Adrenal gland (tissue), 12 donors: Measurements from ENCODE around the gene MYOCD. TPM values are rescaled to one million over a fixed set of nuclear protein-coding genes. Genes with fewer than 3 reads are reported as not detected.

Experiments
- DNase-seq, 7 donors: peaks; one replicate each; pipeline ENCODE4 v3.0.0-alpha.2; 2019 to 2020
- H3K27ac ChIP-seq, 5 donors: fragments of 200-600 bp; sonication (generic) in 4 of 5; 1 replicate in 3 of 5; 2 replicates in 2 of 5; pipeline versions ENCODE4 v1.5.1 to v1.8.0; 2016 to 2020; ENCODE audit warnings: mild to moderate bottlenecking in 1 of 5
- H3K27me3 ChIP-seq: fragments of 200-600 bp; 2 replicates; pipeline ENCODE4 v1.8.0; 2021
- H3K36me3 ChIP-seq, 2 donors: fragments of 200-600 bp; replicated peaks in 1 of 2; 1 replicate in 1 of 2; 2 replicates in 1 of 2; pipeline versions ENCODE4 v1.5.1 to v1.8.0; 2018 to 2022
- H3K4me1 ChIP-seq, 2 donors: fragments of 200-600 bp; replicated peaks in 1 of 2; 1 replicate in 1 of 2; 2 replicates in 1 of 2; pipeline versions ENCODE4 v1.5.1 to v1.8.0; 2018 to 2021
- H3K4me3 ChIP-seq, 4 donors: fragments of 200-600 bp; sonication (generic) in 3 of 4; one replicate each; pipeline ENCODE4 v1.5.1; 2016 to 2018
- H3K9me3 ChIP-seq, 3 donors: fragments of 200-600 bp; sonication (generic) in 1 of 3; replicated peaks in 1 of 3; 1 replicate in 2 of 3; 2 replicates in 1 of 3; pipeline versions ENCODE4 v1.5.1 to v1.8.0; 2016 to 2021
- CTCF ChIP-seq, 6 experiments: fragments of 450-650 bp in 4 of 6; fragments of 200-600 bp in 2 of 6; sonication (generic) in 1 of 6; IDR thresholded peaks; 1 replicate in 5 of 6; 2 replicates in 1 of 6; pipeline versions ENCODE4 v1.5.1 to v1.8.0; 2016 to 2021; ENCODE audit warnings: antibody characterized with exemption in 6 of 6, mild to moderate bottlenecking in 2 of 6, moderate library complexity in 1 of 6
- POLR2A ChIP-seq, 2 donors: fragments of 450-650 bp; IDR thresholded peaks; one replicate each; pipeline ENCODE4 v1.6.1; 2017; ENCODE audit warnings: antibody characterized with exemption in 2 of 2, mild to moderate bottlenecking in 2 of 2, moderate library complexity in 1 of 2
- whole genome bisulfite sequencing, 4 donors: extraction: QIAGEN DNeasy Blood & Tissue Kit in 2 of 4; methylation state at CpG; one replicate each; pipeline versions ENCODE4 v1.1.5 to v1.1.7; 2013 to 2017; 5-methylcytosine and 5-hydroxymethylcytosine counted together
- intact Hi-C, 2 donors: fragments of 100-400 bp; cut with DNase I; formaldehyde crosslinking; loops; one replicate each; pipeline versions ENCODE4 v1.14.1 to v1.15.0; 2022 to 2023
- polyA plus RNA-seq, 3 donors: library from polyadenylated mRNA; stranded (reverse); fragments of 200-250 nt in 2 of 3; fragments of 350-450 nt in 1 of 3; fragmentation: Illumina TruSeq in 1 of 3; extraction: RNeasy Lipid Tissue Mini Kit (QIAGEN cat#74804) in 1 of 3; gene quantifications; one replicate each; pipeline ENCODE4 v1.2.3, GENCODE V29; 2013 to 2014
- total RNA-seq, 9 donors: library from RNA; depleted of rRNA in 4 of 9; stranded (reverse); fragments of >200 nt in 4 of 9; fragments of 120-200 nt in 1 of 9; fragmentation: NEBNext Ultra II Directional in 1 of 9; extraction: Animal tissue kit (Norgen Biotek cat#: 25700) in 1 of 9; gene quantifications; one replicate each; pipeline versions ENCODE4 v1.1.0 to v1.2.4, GENCODE V29; 2013 to 2023
- donor health status: healthy with polysubstance abuse.
- donor health status: Bipolar disorder and iron deficiency.
- donor health status: DM: yes; HTN: yes; CAD: no.
- donor health status: DM: no; HTN: no; CAD: no.
- donor health status: DM: no; HTN: no; CAD: no.
- donor health status: DM: yes; HTN: yes; CAD: no.

MYOCD gene
- total and polyA plus RNA-seq, 12 donors = 0.18 to 4.3 (median 0.97) TPM

GRCh38 chr17:12712941-12713340 lies 47.3 kb downstream of the MYOCD start:
- intact Hi-C loops = no loop called here
- WGBS, 4 donors = 46 to 52% (median 48%) methylated on average over 3 of the region's 3 CpGs
- Histone ChIP-seq H3K27ac (peak overlapping the region in 1 of 5 donors; percentile 30), H3K4me1 (no peaks in the 10 kb centered on the region), H3K4me3 (no peak overlapping the region), H3K36me3 (no peaks in the 10 kb centered on the region), H3K27me3 (no peaks in the 10 kb centered on the region), H3K9me3 (no peaks in the 10 kb centered on the region)
- no peak for DNase-seq
- TF ChIP-seq POLR2A (IDR thresholded peaks at IDR 0.05) = no peak
- no peak for TF ChIP-seq CTCF (IDR thresholded peaks at IDR 0.05)

GRCh38 chr17:12719948-12720347 lies 54.3 kb downstream of the MYOCD start:
- no peak overlapping the region for H3K27ac ChIP-seq
- no peak overlapping the region for H3K4me3 ChIP-seq
- H3K9me3 ChIP-seq = no peaks in the 10 kb centered on the region
- H3K27me3 ChIP-seq = no peaks in the 10 kb centered on the region
- intact Hi-C loops = no loop called here
- DNase-seq = no peak
- no peak for TF ChIP-seq POLR2A (IDR thresholded peaks at IDR 0.05)
- TF ChIP-seq CTCF (IDR thresholded peaks at IDR 0.05) = no peak
- H3K36me3 ChIP-seq = no peaks in the 10 kb centered on the region
- WGBS, 4 donors = 88 to 95% (median 91%) methylated on average over 11 of the region's 11 CpGs
- no peaks in the 10 kb centered on the region for H3K4me1 ChIP-seq

GRCh38 chr17:12721581-12721980 lies 55.9 kb downstream of the MYOCD start:
- Histone ChIP-seq H3K36me3 (no peaks in the 10 kb centered on the region), H3K27me3 (no peaks in the 10 kb centered on the region), H3K27ac (no peak overlapping the region), H3K4me3 (no peak overlapping the region), H3K4me1 (no peaks in the 10 kb centered on the region), H3K9me3 (no peaks in the 10 kb centered on the region)
- 71 to 88% (median 79%) methylated on average over 1 of the region's 1 CpG for WGBS, 4 donors
- intact Hi-C loops = no loop called here
- DNase-seq = no peak
- TF ChIP-seq POLR2A (IDR thresholded peaks at IDR 0.05) (no peak), CTCF (IDR thresholded peaks at IDR 0.05) (no peak)

- H3K27me3 ChIP-seq = no peaks in the 10 kb centered on the region
- no peak for DNase-seq
- no peaks in the 10 kb centered on the region for H3K36me3 ChIP-seq
- intact Hi-C loops = no loop called here
- H3K9me3 ChIP-seq = no peaks in the 10 kb centered on the region
- H3K4me3 ChIP-seq = no peak overlapping the region
- no peak overlapping the region for H3K27ac ChIP-seq
- 81 to 87% (median 84%) methylated on average over 5 of the region's 5 CpGs for WGBS, 4 donors
- H3K4me1 ChIP-seq = no peaks in the 10 kb centered on the region
- TF ChIP-seq CTCF (IDR thresholded peaks at IDR 0.05) (no peak), POLR2A (IDR thresholded peaks at IDR 0.05) (no peak)
Measured at GRCh38 chr17:12722282-12722681, 56.6 kb downstream of the MYOCD start.
